ENCODE results near the gene PRDM16. TPM values are rescaled to one million over a fixed set of nuclear protein-coding genes. Genes with fewer than 3 reads are reported as not detected.

Gene PRDM16
- polyA plus RNA-seq, 2 of the 4 experiments (the other 2 are of a cell fraction): 0.03 to 0.35 TPM

- TF ChIP-seq, protein P1, sequence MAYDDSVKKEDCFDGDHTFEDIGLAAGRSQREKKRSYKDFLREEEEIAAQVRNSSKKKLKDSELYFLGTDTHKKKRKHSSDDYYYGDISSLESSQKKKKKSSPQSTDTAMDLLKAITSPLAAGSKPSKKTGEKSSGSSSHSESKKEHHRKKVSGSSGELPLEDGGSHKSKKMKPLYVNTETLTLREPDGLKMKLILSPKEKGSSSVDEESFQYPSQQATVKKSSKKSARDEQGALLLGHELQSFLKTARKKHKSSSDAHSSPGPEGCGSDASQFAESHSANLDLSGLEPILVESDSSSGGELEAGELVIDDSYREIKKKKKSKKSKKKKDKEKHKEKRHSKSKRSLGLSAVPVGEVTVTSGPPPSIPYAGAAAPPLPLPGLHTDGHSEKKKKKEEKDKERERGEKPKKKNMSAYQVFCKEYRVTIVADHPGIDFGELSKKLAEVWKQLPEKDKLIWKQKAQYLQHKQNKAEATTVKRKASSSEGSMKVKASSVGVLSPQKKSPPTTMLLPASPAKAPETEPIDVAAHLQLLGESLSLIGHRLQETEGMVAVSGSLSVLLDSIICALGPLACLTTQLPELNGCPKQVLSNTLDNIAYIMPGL (CRISPR knock-in tag; IDR thresholded peaks at IDR 0.05; ENCODE audit: borderline replicate concordance): no peak
- TF ChIP-seq HOXB5 (CRISPR knock-in tag; IDR thresholded peaks at IDR 0.05) (no peak), KDM1A (IDR thresholded peaks at IDR 0.05; ENCODE audit: low read depth) (no peak), MAX (IDR thresholded peaks at IDR 0.05) (no peak), TP53 (CRISPR knock-in tag; IDR thresholded peaks at IDR 0.05) (no peak), ESRRA (IDR thresholded peaks at IDR 0.05; ENCODE audit: borderline replicate concordance, low read length) (no peak), FOSL2 (IDR thresholded peaks at IDR 0.05) (no peak), FOSL2 (CRISPR knock-in tag; IDR thresholded peaks at IDR 0.05) (no peak)
These were observed 4.6 kb upstream of the PRDM16 start (continued) for GRCh38 chr1:3064296-3064850.

DNA sequence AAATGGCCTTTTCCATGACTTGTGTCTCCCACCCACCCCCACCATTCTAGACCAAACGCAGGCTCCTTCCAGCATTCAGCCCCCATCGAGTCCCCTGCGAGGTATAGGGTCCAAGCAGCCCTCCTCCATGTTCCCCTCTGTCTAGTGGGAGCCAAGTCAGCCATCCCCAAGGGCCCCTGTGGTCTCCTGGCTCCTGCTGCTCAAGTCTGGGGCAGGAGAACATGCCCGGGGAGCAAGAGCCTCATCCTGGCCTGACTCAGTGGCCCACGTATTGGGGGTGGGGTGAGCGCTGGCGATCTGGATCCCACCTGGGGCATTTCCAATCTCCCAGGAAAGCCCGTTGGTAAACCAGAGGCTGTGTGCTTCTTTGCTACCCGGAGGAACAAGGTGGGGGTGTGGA lies 4.1 kb upstream of the PRDM16 start:
- TF ChIP-seq, protein P2, sequence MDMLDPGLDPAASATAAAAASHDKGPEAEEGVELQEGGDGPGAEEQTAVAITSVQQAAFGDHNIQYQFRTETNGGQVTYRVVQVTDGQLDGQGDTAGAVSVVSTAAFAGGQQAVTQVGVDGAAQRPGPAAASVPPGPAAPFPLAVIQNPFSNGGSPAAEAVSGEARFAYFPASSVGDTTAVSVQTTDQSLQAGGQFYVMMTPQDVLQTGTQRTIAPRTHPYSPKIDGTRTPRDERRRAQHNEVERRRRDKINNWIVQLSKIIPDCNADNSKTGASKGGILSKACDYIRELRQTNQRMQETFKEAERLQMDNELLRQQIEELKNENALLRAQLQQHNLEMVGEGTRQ (IDR thresholded peaks at IDR 0.05): no peak
- no peak for TF ChIP-seq SMC3 (IDR thresholded peaks at IDR 0.05)
- TF ChIP-seq NPAS2 (CRISPR knock-in tag; IDR thresholded peaks at IDR 0.05; ENCODE audit: borderline replicate concordance): no peak
- no peak for TF ChIP-seq ATOH8 (CRISPR knock-in tag; IDR thresholded peaks at IDR 0.05; ENCODE audit: low read depth)
- Histone ChIP-seq H3K4me3 (no peak overlapping the region), H3K27ac (no peak overlapping the region), H3K4me2 (no peak overlapping the region), H3K4me1 (no peaks in the 10 kb centered on the region), H3K9me3 (no peaks in the 10 kb centered on the region)
- POLR2A ChIA-PET: no interaction called here
- DNase-seq (ENCODE audit: low read depth in 1 of 2, low spot score in 1 of 2) (no peak), FAIRE-seq (no peak), ATAC-seq (no peak)
- 34% methylated on average over 3 of the region's 9 CpGs for WGBS (ENCODE audit: missing lambda C conversion rate)
- CTCF ChIA-PET: no interaction called here

DNA sequence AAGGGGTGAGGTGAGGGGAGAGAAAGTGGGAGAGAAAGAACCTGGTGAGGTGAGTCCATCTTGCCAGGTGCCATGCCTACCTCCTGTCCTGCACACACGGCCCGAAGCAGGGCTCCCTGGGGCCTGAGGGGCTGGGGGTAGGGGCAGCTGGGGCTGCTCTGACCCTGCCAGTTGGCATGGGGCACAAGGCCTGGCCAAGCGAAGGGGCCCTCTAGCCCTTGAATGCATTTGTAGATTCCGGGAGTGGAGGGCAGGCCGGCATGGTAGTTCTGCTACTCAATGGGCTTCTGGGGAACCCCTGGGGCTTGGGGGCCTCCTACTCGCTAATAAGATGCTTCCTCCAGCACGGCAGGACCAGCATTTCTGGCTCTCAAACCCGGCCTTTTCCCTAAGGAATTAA lies 3.6 kb upstream of the PRDM16 start:
- no peak for FAIRE-seq
- no peaks in the 10 kb centered on the region for H3K4me1 ChIP-seq
- POLR2A ChIA-PET: no interaction called here
- TF ChIP-seq PHF8 (IDR thresholded peaks at IDR 0.05; ENCODE audit: borderline replicate concordance, low read depth): no peak
- no peak for TF ChIP-seq BHLHE40 (IDR thresholded peaks at IDR 0.05; ENCODE audit: low read depth, low read length)
- no peak for TF ChIP-seq RAD21 (conservative IDR thresholded peaks at IDR 0.05 in 1 of 2, IDR thresholded peaks at IDR 0.05 in 1 of 2)
- TF ChIP-seq ESRRA (IDR thresholded peaks at IDR 0.05; ENCODE audit: borderline replicate concordance, low read length): no peak
- TF ChIP-seq, protein P2 (IDR thresholded peaks at IDR 0.05): no peak
- no peak for DNase-seq (ENCODE audit: low read depth in 1 of 2, low spot score in 1 of 2)
- H3K9me3 ChIP-seq: no peaks in the 10 kb centered on the region
- no peak overlapping the region for H3K27ac ChIP-seq
- no peak overlapping the region for H3K4me2 ChIP-seq
- no peak overlapping the region for H3K4me3 ChIP-seq
- CTCF ChIA-PET: no interaction called here
- WGBS (ENCODE audit: missing lambda C conversion rate): 48% methylated on average over 4 of the region's 8 CpGs
- no peak for ATAC-seq

DNA sequence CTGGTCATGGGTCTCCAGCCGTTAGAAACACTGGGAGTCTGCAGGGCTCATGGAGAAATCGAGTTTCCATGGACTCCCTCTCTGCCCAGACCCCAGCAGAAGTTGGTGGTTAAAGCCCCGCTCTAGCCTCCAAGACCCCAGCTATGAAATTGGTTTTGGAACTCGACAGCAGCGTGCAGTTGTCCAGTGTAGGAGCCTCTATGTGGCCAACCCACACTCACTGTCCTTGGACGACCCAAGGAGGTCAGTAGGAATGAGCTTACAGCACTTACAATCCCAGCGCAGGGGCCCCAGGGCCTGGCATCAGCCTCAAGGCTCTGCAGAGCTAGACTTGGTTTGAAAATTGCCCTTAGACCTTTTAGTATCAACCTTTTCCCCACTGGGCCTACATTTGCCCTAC lies 3.2 kb upstream of the PRDM16 start:
- FAIRE-seq (no peak), ATAC-seq (no peak), DNase-seq (ENCODE audit: low read depth in 1 of 2, low spot score in 1 of 2) (no peak)
- POLR2A ChIA-PET: no interaction called here
- 70% methylated on average over 2 of the region's 7 CpGs for WGBS (ENCODE audit: missing lambda C conversion rate)
- H3K4me3 ChIP-seq: no peak overlapping the region
- H3K27ac ChIP-seq: no peak overlapping the region
- H3K4me1 ChIP-seq: no peaks in the 10 kb centered on the region
- CTCF ChIA-PET: interaction anchor here (1.5 kb wide), 1 partner anchor 345 kb away, joined by 4 read pairs; no protein-coding TSS in a partner anchor
- no peak overlapping the region for H3K4me2 ChIP-seq
- H3K9me3 ChIP-seq: no peaks in the 10 kb centered on the region
- no peak for TF ChIP-seq HOXB13 (CRISPR knock-in tag; IDR thresholded peaks at IDR 0.05; ENCODE audit: low read depth)
- TF ChIP-seq HOXB5 (CRISPR knock-in tag; IDR thresholded peaks at IDR 0.05): no peak
- TF ChIP-seq, protein P1 (CRISPR knock-in tag; IDR thresholded peaks at IDR 0.05; ENCODE audit: borderline replicate concordance): no peak
- TF ChIP-seq RCOR1 (IDR thresholded peaks at IDR 0.05; ENCODE audit: low read depth, low read length): no peak
- TF ChIP-seq HES2 (IDR thresholded peaks at IDR 0.05): no peak
- no peak for TF ChIP-seq EP300 (IDR thresholded peaks at IDR 0.05)
- TF ChIP-seq ZFP36 (IDR thresholded peaks at IDR 0.05; ENCODE audit: borderline replicate concordance, partially characterized antibody): no peak
- TF ChIP-seq SMC3 (IDR thresholded peaks at IDR 0.05): no peak
- TF ChIP-seq TP53 (CRISPR knock-in tag; IDR thresholded peaks at IDR 0.05): no peak
- TF ChIP-seq KDM1A (IDR thresholded peaks at IDR 0.05; ENCODE audit: low read depth): no peak

All from A549 (cell line).